Loucy (cell line): Measurements from ENCODE around the gene NCKAP5.

Experiments used
- CTCF ChIP-seq: fragments of 200-600 bp; sonication (generic); conservative IDR thresholded peaks from 2 replicates; pipeline ENCODE4 v1.5.1; 2014; ENCODE audit warnings: mild to moderate bottlenecking, antibody characterized with exemption, low read length
- EZH2phosphoT487 ChIP-seq: fragments of 200-600 bp; IDR thresholded peaks from 2 replicates; pipeline ENCODE4 v1.6.1; 2018; ENCODE audit warnings: antibody characterized with exemption, mild to moderate bottlenecking, moderate library complexity, borderline replicate concordance

DNA sequence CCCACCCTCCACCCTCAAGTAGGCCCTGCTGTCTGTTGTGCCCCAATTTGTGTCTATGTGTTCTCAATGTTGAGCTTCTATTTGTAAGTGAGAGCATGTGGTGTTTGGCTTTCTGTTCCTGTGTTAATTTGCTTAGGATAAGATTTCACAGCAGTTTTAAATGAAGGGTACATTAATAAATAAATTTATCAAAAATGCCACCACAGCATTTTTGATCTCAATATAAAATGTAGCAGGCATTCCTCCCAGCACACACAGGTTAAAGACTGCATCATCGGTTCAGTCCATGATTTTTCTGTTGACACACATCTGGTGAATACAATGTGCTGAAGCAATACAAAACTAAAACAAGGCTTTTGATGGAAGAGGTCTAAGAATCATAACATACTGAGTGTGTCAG, 486.2 kb downstream of the NCKAP5 start:
- TF ChIP-seq CTCF: no peak
- TF ChIP-seq EZH2phosphoT487: no peak
